GM12874 (cell line): ENCODE results near the gene MTIF2.

Experiments
- CTCF ChIP-seq: IDR thresholded peaks from 2 replicates; pipeline ENCODE4 v1.5.1; 2011; ENCODE audit warnings: low read depth, mild to moderate bottlenecking, control low read depth, low read length, moderate library complexity; ENCODE audit not compliant: insufficient read depth

MTIF2 gene

GRCh38 chr2:55232084-55232862 is 36.8 kb downstream of the MTIF2 start, which contains the start of the genes CLHC1 and RPS27A:
TSS of gene CLHC1 (minus strand) at chr2:55232293. CDS start at chr2:55222411, 9,882 bp downstream.
TSS of gene RPS27A (plus strand) at chr2:55232688. CDS start at chr2:55232825, 137 bp downstream.
- TF ChIP-seq CTCF: no peak

- no peak for TF ChIP-seq CTCF
Observed at GRCh38 chr2:55231546-55232083, 37.4 kb downstream of the MTIF2 start.

DNA sequence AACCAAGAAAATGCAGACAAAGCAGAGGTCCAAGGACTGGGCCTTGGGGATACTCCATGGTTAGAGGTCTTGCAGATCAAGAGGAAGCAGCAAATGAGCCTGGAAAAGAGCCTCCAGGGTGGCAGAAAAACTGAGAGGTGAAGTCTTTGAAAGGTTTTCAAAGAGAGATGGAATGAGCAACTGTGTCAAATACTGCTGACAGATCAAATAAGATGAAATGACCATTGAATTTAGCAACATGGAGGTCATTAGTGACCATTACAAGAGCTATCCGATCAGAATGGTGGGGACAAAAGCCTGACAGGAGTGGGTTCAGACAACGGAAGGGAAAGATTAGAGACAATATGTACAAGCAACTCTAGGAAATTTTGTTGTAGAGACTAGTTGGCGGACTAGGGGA is 38.5 kb downstream of the MTIF2 start:
- TF ChIP-seq CTCF: no peak

DNA sequence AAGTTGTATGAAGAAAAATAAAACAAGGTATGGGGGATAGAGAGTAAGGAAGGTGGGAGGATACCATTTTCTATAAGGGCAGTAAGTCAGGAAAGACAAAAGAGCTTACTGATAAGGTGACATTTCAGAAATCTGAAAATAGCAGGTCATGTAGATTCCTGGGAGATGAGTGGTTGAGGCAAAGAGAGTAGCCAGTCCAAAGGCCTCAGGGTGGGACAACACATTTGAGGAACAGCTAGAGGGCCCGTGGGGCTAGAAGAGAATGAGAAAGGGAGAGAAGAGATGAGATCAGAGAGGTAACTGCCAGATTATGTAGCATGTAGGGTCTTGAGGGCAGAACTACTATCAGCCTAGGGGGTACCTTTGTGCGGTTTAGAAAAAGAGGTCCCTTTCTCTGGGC is 39.8 kb downstream of the MTIF2 start:
- no peak for TF ChIP-seq CTCF

DNA sequence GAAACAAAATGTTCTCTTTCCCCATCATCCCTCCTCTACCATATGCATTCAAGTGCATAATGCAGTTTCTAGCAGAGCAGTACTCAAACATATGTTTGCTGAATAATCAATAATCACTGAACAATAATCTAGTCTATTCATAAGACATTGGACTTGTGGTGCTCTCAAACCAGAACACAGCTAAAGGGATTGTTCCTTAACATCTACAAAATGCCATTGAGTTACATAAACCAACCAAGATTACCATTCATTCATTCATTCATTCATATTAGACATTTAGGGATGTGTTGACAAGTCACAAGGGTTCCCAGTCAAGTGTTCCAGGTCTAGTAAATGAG is 40.8 kb downstream of the MTIF2 start:
- TF ChIP-seq CTCF: no peak

GRCh38 chr2:55225481-55226020 is 43.5 kb downstream of the MTIF2 start:
- no peak for TF ChIP-seq CTCF

DNA sequence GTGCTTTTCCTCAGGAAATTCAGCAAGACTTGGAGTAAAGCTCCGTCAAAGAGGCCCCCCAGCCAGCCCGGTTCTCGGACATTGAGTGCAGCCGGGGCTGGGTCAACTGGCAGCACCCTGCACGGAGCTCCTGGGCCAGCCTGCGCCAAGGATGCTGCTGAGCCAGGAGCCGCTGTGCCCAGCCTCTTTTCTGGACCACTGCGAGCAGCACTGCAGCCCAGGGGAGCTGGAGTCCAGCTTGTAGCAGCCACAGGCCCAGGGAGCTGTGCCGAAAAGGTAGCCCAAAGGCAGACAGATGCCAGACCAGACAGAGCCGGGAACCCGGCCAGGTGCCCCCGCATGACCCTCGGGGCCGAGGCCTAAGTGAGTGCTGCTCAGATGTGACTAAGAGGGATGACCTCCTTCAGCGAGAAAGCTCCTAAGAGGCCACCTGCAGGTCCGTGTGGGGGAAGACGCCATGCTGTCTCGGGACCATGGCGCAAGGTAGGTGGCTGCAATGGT is 44.2 kb downstream of the MTIF2 start:
- TF ChIP-seq CTCF: no peak
